WTC11 (cell line): ENCODE results near the gene TIMM50. TPM values are rescaled to one million over a fixed set of nuclear protein-coding genes. Genes with fewer than 3 reads are reported as not detected.

Experiments used
- ATAC-seq: fragments of 200-7000 bp; cut with Tn5 transposase; 2 replicates; pipeline ENCODE4 v1.10.0; 2021; ENCODE audit warnings: mild to moderate bottlenecking, moderate library complexity
- CTCF ChIA-PET: fragments of 300-600 bp; sonication (Branson Sonifier 250); formaldehyde crosslinking; loops from one replicate; lab custom pipeline; 2021; ENCODE audit warnings: antibody characterized with exemption; lab: Charles Lee
- POLR2A ChIA-PET: fragments of 350-600 bp; sonication (Branson Sonifier 250); formaldehyde crosslinking; loops from one replicate; lab custom pipeline; 2021; ENCODE audit warnings: antibody characterized with exemption; lab: Charles Lee
- DNase-seq: peaks from one replicate; pipeline ENCODE4 v3.0.0; 2021; ENCODE audit warnings: low spot score
- H3K27ac Mint-ChIP-seq: 2 replicates; pipeline ENCODE4 v1.8.0; 2021; ENCODE audit warnings: mixed read lengths
- H3K27me3 Mint-ChIP-seq: 2 replicates; pipeline ENCODE4 v1.8.0; 2021; ENCODE audit warnings: low read depth, mild to moderate bottlenecking, moderate library complexity, mixed read lengths
- H3K36me3 Mint-ChIP-seq: 2 replicates; pipeline ENCODE4 v1.8.0; 2021; ENCODE audit warnings: mixed read lengths
- H3K4me1 Mint-ChIP-seq: 2 replicates; pipeline ENCODE4 v1.8.0; 2022; ENCODE audit warnings: mixed read lengths
- H3K4me3 Mint-ChIP-seq: 2 replicates; pipeline ENCODE4 v1.8.0; 2021; ENCODE audit warnings: mild to moderate bottlenecking, moderate library complexity, mixed read lengths
- H3K9me3 Mint-ChIP-seq: 2 replicates; pipeline ENCODE4 v1.8.0; 2021; ENCODE audit warnings: mixed read lengths
- ATF1 ChIP-seq: sonication (generic); formaldehyde crosslinking; IDR thresholded peaks from 2 replicates; pipeline ENCODE4 v1.8.1; 2023; ENCODE audit warnings: mild to moderate bottlenecking, moderate library complexity, missing genetic modification reagents
- CDX4 ChIP-seq: fragments of 250-450 bp; sonication (Bioruptor Pico); IDR thresholded peaks from 2 replicates; pipeline ENCODE4 v1.9.0; 2021; ENCODE audit warnings: moderate library complexity, mild to moderate bottlenecking, inconsistent platforms, borderline replicate concordance
- CREB1 ChIP-seq: sonication (generic); formaldehyde crosslinking; IDR thresholded peaks from 2 replicates; pipeline ENCODE4 v1.8.0; 2023; ENCODE audit warnings: mild to moderate bottlenecking, missing genetic modification reagents
- CTCF ChIP-seq: fragments of 200-600 bp; IDR thresholded peaks from 2 replicates; pipeline ENCODE4 v1.8.0; 2022; ENCODE audit warnings: antibody characterized with exemption
- EMX1 ChIP-seq: fragments of 250-450 bp; sonication (Bioruptor Pico); IDR thresholded peaks from 2 replicates; pipeline ENCODE4 v1.8.0; 2021; ENCODE audit warnings: mild to moderate bottlenecking
- ERG ChIP-seq: fragments of 250-450 bp; sonication (Bioruptor Pico); IDR thresholded peaks from 2 replicates; pipeline ENCODE4 v1.8.0; 2021; ENCODE audit warnings: mild to moderate bottlenecking
- ESRRA ChIP-seq: sonication (generic); formaldehyde crosslinking; IDR thresholded peaks from 2 replicates; pipeline ENCODE4 v1.8.1; 2022; ENCODE audit warnings: mild to moderate bottlenecking, missing genetic modification reagents, borderline replicate concordance
- FOXP4 ChIP-seq: sonication (generic); formaldehyde crosslinking; IDR thresholded peaks from 2 replicates; pipeline ENCODE4 v1.8.0; 2022; ENCODE audit warnings: mild to moderate bottlenecking, missing genetic modification reagents
- JUN ChIP-seq: sonication (generic); formaldehyde crosslinking; IDR thresholded peaks from 2 replicates; pipeline ENCODE4 v1.8.0; 2023; ENCODE audit warnings: mild to moderate bottlenecking, missing genetic modification reagents
- MAX ChIP-seq: sonication (generic); formaldehyde crosslinking; IDR thresholded peaks from 2 replicates; pipeline ENCODE4 v1.8.0; 2022; ENCODE audit warnings: mild to moderate bottlenecking, missing genetic modification reagents
- NFATC4 ChIP-seq: fragments of 250-450 bp; sonication (Bioruptor Pico); IDR thresholded peaks from 2 replicates; pipeline ENCODE4 v1.9.0; 2021; ENCODE audit warnings: mild to moderate bottlenecking
- NR3C1 ChIP-seq: sonication (generic); formaldehyde crosslinking; conservative IDR thresholded peaks from 2 replicates; pipeline ENCODE4 v1.8.1; 2023; ENCODE audit warnings: low read depth, mild to moderate bottlenecking, missing genetic modification reagents
- OVOL2 ChIP-seq: fragments of 250-450 bp; sonication (Bioruptor Pico); IDR thresholded peaks from 2 replicates; pipeline ENCODE4 v1.9.0; 2021; ENCODE audit warnings: mild to moderate bottlenecking, borderline replicate concordance
- RELA ChIP-seq: sonication (generic); formaldehyde crosslinking; IDR thresholded peaks from 2 replicates; pipeline ENCODE4 v1.8.1; 2022; ENCODE audit warnings: missing genetic modification reagents, mild to moderate bottlenecking, borderline replicate concordance
- SMAD4 ChIP-seq: sonication (generic); formaldehyde crosslinking; IDR thresholded peaks from 2 replicates; pipeline ENCODE4 v1.8.0; 2022; ENCODE audit warnings: mild to moderate bottlenecking, missing genetic modification reagents
- SOX15 ChIP-seq: fragments of 250-450 bp; sonication (Bioruptor Pico); IDR thresholded peaks from 2 replicates; pipeline ENCODE4 v1.9.0; 2021; ENCODE audit warnings: mild to moderate bottlenecking
- TCF7 ChIP-seq: sonication (generic); formaldehyde crosslinking; IDR thresholded peaks from 2 replicates; pipeline ENCODE4 v1.8.0; 2022; ENCODE audit warnings: mild to moderate bottlenecking, low read depth, missing genetic modification reagents, moderate library complexity
- ZNF263 ChIP-seq: sonication (generic); formaldehyde crosslinking; IDR thresholded peaks from 2 replicates; pipeline ENCODE4 v1.8.1; 2022; ENCODE audit warnings: low read depth, mild to moderate bottlenecking, moderate library complexity, missing genetic modification reagents
- ZNF281 ChIP-seq: sonication (generic); formaldehyde crosslinking; IDR thresholded peaks from 2 replicates; pipeline ENCODE4 v1.8.0; 2023; ENCODE audit warnings: mild to moderate bottlenecking, missing genetic modification reagents
- ZNF317 ChIP-seq: sonication (generic); formaldehyde crosslinking; IDR thresholded peaks from 2 replicates; pipeline ENCODE4 v1.8.1; 2023; ENCODE audit warnings: low read depth, mild to moderate bottlenecking, moderate library complexity, missing genetic modification reagents, borderline replicate concordance
- ZNF512 ChIP-seq: sonication (generic); formaldehyde crosslinking; IDR thresholded peaks from 2 replicates; pipeline ENCODE4 v1.8.1; 2022; ENCODE audit warnings: missing genetic modification reagents, borderline replicate concordance
- total RNA-seq: library from RNA; stranded (reverse); gene quantifications from 3 replicates; pipeline ENCODE4 v1.2.3, GENCODE V29; 2021

The TIMM50 gene
- total RNA-seq, 1 experiment from 2014 or later: 154 TPM

- TF ChIP-seq FOXP4 (CRISPR knock-in tag) (no peak), TCF7 (CRISPR knock-in tag) (no peak), NFATC4 (CRISPR knock-in tag) (no peak), CDX4 (CRISPR knock-in tag) (no peak), CREB1 (CRISPR knock-in tag) (no peak)
- TF ChIP-seq, all 79 proteins: peak for 0
Measured at GRCh38 chr19:39533003-39533512, 52.4 kb downstream of the TIMM50 start (continued).

GRCh38 chr19:39533791-39534190 lies 53.2 kb downstream of the TIMM50 start:
- Mint-ChIP-seq H3K27me3 (peaks cover 10% of the 10 kb centered on the region), H3K36me3 (no peaks in the 10 kb centered on the region), H3K4me1 (peaks cover 16% of the 10 kb centered on the region), H3K9me3 (no peaks in the 10 kb centered on the region), H3K4me3 (no peak overlapping the region), H3K27ac (no peak overlapping the region)
- TF ChIP-seq NR3C1 (CRISPR knock-in tag) (no peak), NFATC4 (CRISPR knock-in tag) (no peak), OVOL2 (CRISPR knock-in tag) (no peak), SMAD4 (CRISPR knock-in tag) (no peak), ZNF317 (CRISPR knock-in tag) (no peak), RELA (CRISPR knock-in tag) (no peak), ZNF263 (CRISPR knock-in tag) (no peak), CTCF (no peak), TCF7 (CRISPR knock-in tag) (no peak)
- ATAC-seq: no peak
- ChIA-PET POLR2A (no interaction called here), CTCF (interaction anchor here (0.9 to 3.5 kb wide), 8 partner anchors 15 to 130 kb away, joined by 3 to 66 read pairs (median 7); partner anchors contain the start of genes RPS16, SELENOV and TIMM50)
- DNase-seq: no peak

GRCh38 chr19:39539165-39539517 lies 58.5 kb downstream of the TIMM50 start:
- ChIA-PET CTCF (interaction anchor here (1.0 to 2.8 kb wide), 3 partner anchors 12 to 65 kb away, joined by 3 to 17 read pairs (median 9); no protein-coding TSS in a partner anchor), POLR2A (interaction anchor here (1.2 kb wide), 1 partner anchor 20 kb away, joined by 6 read pairs; no protein-coding TSS in a partner anchor)
- no peaks in the 10 kb centered on the region for H3K36me3 Mint-ChIP-seq
- peak overlapping the region; percentile 90 for H3K4me3 Mint-ChIP-seq
- no peaks in the 10 kb centered on the region for H3K9me3 Mint-ChIP-seq
- DNase-seq: no peak
- TF ChIP-seq ZNF512 (CRISPR knock-in tag) (no peak), ZNF281 (no peak), SOX15 (CRISPR knock-in tag) (no peak), JUN (CRISPR knock-in tag) (no peak), ERG (CRISPR knock-in tag) (no peak), MAX (no peak), ESRRA (CRISPR knock-in tag) (no peak), EMX1 (no peak), ATF1 (CRISPR knock-in tag) (no peak)
- peak; percentile 17 for ATAC-seq
- H3K27ac Mint-ChIP-seq: peak overlapping the region; percentile 89
- H3K4me1 Mint-ChIP-seq: peaks cover 31% of the 10 kb centered on the region
- H3K27me3 Mint-ChIP-seq: peaks cover 11% of the 10 kb centered on the region
